ENCODE results near the gene NSUN5. TPM values are rescaled to one million over a fixed set of nuclear protein-coding genes. Genes with fewer than 3 reads are reported as not detected.

NSUN5 gene
- polyA plus RNA-seq, 1 experiment: 13.6 TPM

- H3K9me3 ChIP-seq (ENCODE audit: control insufficient read depth, insufficient read depth, low read length): no peaks in the 10 kb centered on the region
- no peak for TF ChIP-seq CTCF (IDR thresholded peaks at IDR 0.05; ENCODE audit: low read depth, low read length)
- DNase-seq (ENCODE audit: low read depth, low spot score): no peak
- no peak overlapping the region for H3K27ac ChIP-seq (ENCODE audit: low read depth, low read length)
- H3K4me3 ChIP-seq (ENCODE audit: low read depth, low read length): no peak overlapping the region
- H3K27me3 ChIP-seq (ENCODE audit: control insufficient read depth, insufficient read depth, low read length): peaks cover 12% of the 10 kb centered on the region
- ChIA-PET POLR2A (no interaction called here), CTCF (interaction anchor here (0.6 kb wide), 1 partner anchor 9 kb away, joined by 4 read pairs; no protein-coding TSS in a partner anchor)
Measured at GRCh38 chr7:73345951-73346350, 37.3 kb upstream of the NSUN5 start.

- H3K4me3 ChIP-seq (ENCODE audit: low read depth, low read length): no peak overlapping the region
- CTCF ChIA-PET: interaction anchor here (0.6 to 1.0 kb wide), 3 partner anchors 9 to 107 kb away, joined by 3 to 4 read pairs (median 4); no protein-coding TSS in a partner anchor
- no peak overlapping the region for H3K27ac ChIP-seq (ENCODE audit: low read depth, low read length)
- POLR2A ChIA-PET: no interaction called here
- peaks cover 12% of the 10 kb centered on the region for H3K27me3 ChIP-seq (ENCODE audit: control insufficient read depth, insufficient read depth, low read length)
- H3K9me3 ChIP-seq (ENCODE audit: control insufficient read depth, insufficient read depth, low read length): no peaks in the 10 kb centered on the region
- DNase-seq (ENCODE audit: low read depth, low spot score): no peak
- no peak for TF ChIP-seq CTCF (IDR thresholded peaks at IDR 0.05; ENCODE audit: low read depth, low read length)
Measured at GRCh38 chr7:73345538-73345937, 36.9 kb upstream of the NSUN5 start.

GRCh38 chr7:73343671-73344380 lies 35.2 kb upstream of the NSUN5 start:
- ChIA-PET CTCF (interaction anchor here (0.8 to 1.9 kb wide), 2 partner anchors 14 to 105 kb away, joined by 3 to 10 read pairs; no protein-coding TSS in a partner anchor), POLR2A (no interaction called here)
- Histone ChIP-seq H3K27me3 (ENCODE audit: control insufficient read depth, insufficient read depth, low read length) (peaks cover 12% of the 10 kb centered on the region), H3K27ac (ENCODE audit: low read depth, low read length) (no peak overlapping the region), H3K4me3 (ENCODE audit: low read depth, low read length) (no peak overlapping the region), H3K9me3 (ENCODE audit: control insufficient read depth, insufficient read depth, low read length) (no peaks in the 10 kb centered on the region)
- TF ChIP-seq CTCF (IDR thresholded peaks at IDR 0.05; ENCODE audit: low read depth, low read length): no peak
- no peak for DNase-seq (ENCODE audit: low read depth, low spot score)

- Histone ChIP-seq H3K9me3 (ENCODE audit: control insufficient read depth, insufficient read depth, low read length) (no peaks in the 10 kb centered on the region), H3K27me3 (ENCODE audit: control insufficient read depth, insufficient read depth, low read length) (peaks cover 9% of the 10 kb centered on the region), H3K27ac (ENCODE audit: low read depth, low read length) (no peak overlapping the region), H3K4me3 (ENCODE audit: low read depth, low read length) (no peak overlapping the region)
- peak; percentile 76 for TF ChIP-seq CTCF (IDR thresholded peaks at IDR 0.05; ENCODE audit: low read depth, low read length)
- CTCF ChIA-PET: interaction anchor here (0.6 to 3.2 kb wide), 14 partner anchors 8 to 175 kb away, joined by 3 to 27 read pairs (median 4); no protein-coding TSS in a partner anchor
- POLR2A ChIA-PET: no interaction called here
- peak; percentile 33 for DNase-seq (ENCODE audit: low read depth, low spot score)
Measured at GRCh38 chr7:73342645-73343044, 34.0 kb upstream of the NSUN5 start.

- no peak for TF ChIP-seq CTCF (IDR thresholded peaks at IDR 0.05; ENCODE audit: low read depth, low read length)
- no peak overlapping the region for H3K4me3 ChIP-seq (ENCODE audit: low read depth, low read length)
- ChIA-PET CTCF (interaction anchor here (0.6 to 3.2 kb wide), 13 partner anchors 8 to 176 kb away, joined by 3 to 27 read pairs (median 5); no protein-coding TSS in a partner anchor), POLR2A (no interaction called here)
- no peak overlapping the region for H3K27ac ChIP-seq (ENCODE audit: low read depth, low read length)
- peak; percentile 68 for DNase-seq (ENCODE audit: low read depth, low spot score)
- H3K9me3 ChIP-seq (ENCODE audit: control insufficient read depth, insufficient read depth, low read length): no peaks in the 10 kb centered on the region
- H3K27me3 ChIP-seq (ENCODE audit: control insufficient read depth, insufficient read depth, low read length): peaks cover 3% of the 10 kb centered on the region
Measured at GRCh38 chr7:73341877-73342276, 33.3 kb upstream of the NSUN5 start.

All from AG04450 (cell line).